ENCODE measurements around the gene GGT6.

Gene GGT6

GRCh38 chr17:4573669-4574068, 13.3 kb upstream of the GGT6 start:
- TF ChIP-seq POLR2AphosphoS5 (IDR thresholded peaks at IDR 0.05; ENCODE audit: low read depth) (no peak), SPI1 (IDR thresholded peaks at IDR 0.05; ENCODE audit: borderline replicate concordance, low read depth) (no peak), REST (IDR thresholded peaks at IDR 0.05; ENCODE audit: insufficient replicate concordance, low read depth) (no peak), CTCF (IDR thresholded peaks at IDR 0.05; ENCODE audit: insufficient read depth, low read length) (no peak), GABPA (IDR thresholded peaks at IDR 0.05; ENCODE audit: low read depth) (no peak)
- no peaks in the 10 kb centered on the region for H3K27me3 ChIP-seq (ENCODE audit: insufficient read depth, poor library complexity, severe bottlenecking)
- H3K27ac ChIP-seq (replicated peaks): no peak overlapping the region
- DNase-seq (ENCODE audit: low read depth in 1 of 2, low spot score in 1 of 2): no peak
- no peak overlapping the region for H3K4me3 ChIP-seq (replicated peaks; ENCODE audit: insufficient read depth, low read length)

- no peak overlapping the region for H3K4me3 ChIP-seq (replicated peaks; ENCODE audit: insufficient read depth, low read length)
- TF ChIP-seq REST (IDR thresholded peaks at IDR 0.05; ENCODE audit: insufficient replicate concordance, low read depth) (no peak), GABPA (IDR thresholded peaks at IDR 0.05; ENCODE audit: low read depth) (no peak), SPI1 (IDR thresholded peaks at IDR 0.05; ENCODE audit: borderline replicate concordance, low read depth) (no peak), CTCF (IDR thresholded peaks at IDR 0.05; ENCODE audit: insufficient read depth, low read length) (no peak), POLR2AphosphoS5 (IDR thresholded peaks at IDR 0.05; ENCODE audit: low read depth) (no peak)
- H3K27ac ChIP-seq (replicated peaks): no peak overlapping the region
- no peak for DNase-seq (ENCODE audit: low read depth in 1 of 2, low spot score in 1 of 2)
- H3K27me3 ChIP-seq (ENCODE audit: insufficient read depth, poor library complexity, severe bottlenecking): no peaks in the 10 kb centered on the region
These were observed 12.7 kb upstream of the GGT6 start for GRCh38 chr17:4573115-4573514.

GRCh38 chr17:4572131-4572530, 11.8 kb upstream of the GGT6 start:
- DNase-seq (ENCODE audit: low read depth in 1 of 2, low spot score in 1 of 2): no peak
- no peak overlapping the region for H3K4me3 ChIP-seq (replicated peaks; ENCODE audit: insufficient read depth, low read length)
- TF ChIP-seq SPI1 (IDR thresholded peaks at IDR 0.05; ENCODE audit: borderline replicate concordance, low read depth) (no peak), CTCF (IDR thresholded peaks at IDR 0.05; ENCODE audit: insufficient read depth, low read length) (no peak), POLR2AphosphoS5 (IDR thresholded peaks at IDR 0.05; ENCODE audit: low read depth) (no peak), GABPA (IDR thresholded peaks at IDR 0.05; ENCODE audit: low read depth) (no peak), REST (IDR thresholded peaks at IDR 0.05; ENCODE audit: insufficient replicate concordance, low read depth) (no peak)
- H3K27ac ChIP-seq (replicated peaks): no peak overlapping the region
- no peaks in the 10 kb centered on the region for H3K27me3 ChIP-seq (ENCODE audit: insufficient read depth, poor library complexity, severe bottlenecking)

All from HL-60 (cell line).